HFFc6 (cell line): ENCODE results near the gene SPINK14. TPM values are rescaled to one million over a fixed set of nuclear protein-coding genes. Genes with fewer than 3 reads are reported as not detected.

Experiments
- DNase-seq: peaks from one replicate; pipeline ENCODE4 v3.0.0-alpha.2; 2018
- H3K27ac Mint-ChIP-seq: 2 replicates; pipeline ENCODE4 v1.8.0; 2020; ENCODE audit warnings: mild to moderate bottlenecking, mixed read lengths
- H3K27me3 Mint-ChIP-seq: 2 replicates; pipeline ENCODE4 v1.8.0; 2021; ENCODE audit warnings: mild to moderate bottlenecking, moderate library complexity, mixed read lengths; ENCODE audit not compliant: insufficient read depth
- H3K36me3 Mint-ChIP-seq: 2 replicates; pipeline ENCODE4 v1.8.0; 2021; ENCODE audit warnings: low read depth, mixed read lengths
- H3K4me1 Mint-ChIP-seq: 2 replicates; pipeline ENCODE4 v1.8.0; 2020; ENCODE audit warnings: low read depth, mixed read lengths
- H3K4me3 Mint-ChIP-seq: 2 replicates; pipeline ENCODE4 v1.8.0; 2020; ENCODE audit warnings: mild to moderate bottlenecking, moderate library complexity, mixed read lengths
- H3K9me3 Mint-ChIP-seq: 2 replicates; pipeline ENCODE4 v1.8.0; 2020; ENCODE audit warnings: mild to moderate bottlenecking, mixed read lengths
- CTCF ChIP-seq: fragments of 200-600 bp; sonication (generic); IDR thresholded peaks from 2 replicates; pipeline ENCODE4 v1.5.0; 2021; ENCODE audit warnings: antibody characterized with exemption, mild to moderate bottlenecking
- total RNA-seq, 6 experiments: library from RNA; stranded (reverse); fragmentation: NEBNext Ultra II Directional; extraction: Animal tissue kit (Norgen Biotek cat#: 25700); gene quantifications; 2 replicates in 1 of 6; 3 replicates in 5 of 6; pipeline ENCODE4 v1.2.3, GENCODE V29; 2021

Gene SPINK14
- total RNA-seq, 6 experiments from 2014 or later: not detected

GRCh38 chr5:148193202-148193601 lies 24.9 kb downstream of the SPINK14 start:
- DNase-seq: no peak
- no peaks in the 10 kb centered on the region for H3K36me3 Mint-ChIP-seq
- H3K9me3 Mint-ChIP-seq: no peaks in the 10 kb centered on the region; the same call in none of the 2 replicates
- H3K27me3 Mint-ChIP-seq: no peaks in the 10 kb centered on the region
- H3K4me1 Mint-ChIP-seq: no peaks in the 10 kb centered on the region
- H3K4me3 Mint-ChIP-seq: no peak overlapping the region
- H3K27ac Mint-ChIP-seq: no peak overlapping the region
- no peak for TF ChIP-seq CTCF

GRCh38 chr5:148201151-148201550 lies 32.8 kb downstream of the SPINK14 start:
- H3K27ac Mint-ChIP-seq: no peak overlapping the region
- peaks cover 6% of the 10 kb centered on the region for H3K9me3 Mint-ChIP-seq
- no peak overlapping the region for H3K4me3 Mint-ChIP-seq
- H3K36me3 Mint-ChIP-seq: no peaks in the 10 kb centered on the region
- TF ChIP-seq CTCF: no peak
- H3K27me3 Mint-ChIP-seq: no peaks in the 10 kb centered on the region
- no peak for DNase-seq
- no peaks in the 10 kb centered on the region for H3K4me1 Mint-ChIP-seq

- no peaks in the 10 kb centered on the region for H3K27me3 Mint-ChIP-seq
- H3K36me3 Mint-ChIP-seq: no peaks in the 10 kb centered on the region
- TF ChIP-seq CTCF: no peak
- H3K4me3 Mint-ChIP-seq: no peak within 1 kb of the TSS
- no peak within 1 kb of the TSS for H3K27ac Mint-ChIP-seq
- no peaks in the 10 kb centered on the region for H3K4me1 Mint-ChIP-seq
- no peak for DNase-seq
- H3K9me3 Mint-ChIP-seq: peaks cover 6% of the 10 kb centered on the region
These were observed 34.3 kb downstream of the SPINK14 start, which contains the start of gene SPINK6 for GRCh38 chr5:148202531-148203203. Gene SPINK6 (plus strand): TSS chr5:148203042. CDS start chr5:148203097, 55 bp downstream.

GRCh38 chr5:148205044-148205806 lies 36.9 kb downstream of the SPINK14 start:
- TF ChIP-seq CTCF: no peak
- Mint-ChIP-seq H3K27me3 (0 out of 2 replicates have a peak, but pooled peaks cover 2% of the 10 kb centered on the region), H3K9me3 (peaks cover 13% of the 10 kb centered on the region), H3K36me3 (no peaks in the 10 kb centered on the region), H3K27ac (no peak overlapping the region), H3K4me1 (no peaks in the 10 kb centered on the region), H3K4me3 (no peak overlapping the region)
- no peak for DNase-seq

GRCh38 chr5:148205865-148206264 lies 37.5 kb downstream of the SPINK14 start:
- no peak for DNase-seq
- Mint-ChIP-seq H3K27me3 (0 out of 2 replicates have a peak, but pooled peaks cover 2% of the 10 kb centered on the region), H3K9me3 (peaks cover 13% of the 10 kb centered on the region), H3K27ac (no peak overlapping the region), H3K4me3 (no peak overlapping the region), H3K36me3 (no peaks in the 10 kb centered on the region), H3K4me1 (no peaks in the 10 kb centered on the region)
- no peak for TF ChIP-seq CTCF
